Measurements from ENCODE around the gene CARNS1. TPM values are rescaled to one million over a fixed set of nuclear protein-coding genes. Genes with fewer than 3 reads are reported as not detected.

The CARNS1 gene
- total and polyA plus RNA-seq, 2 of the 8 experiments (the other 6 are each of a cell fraction or from before 2014, with no cell fraction given): 0.82 to 1.1 TPM

DNA sequence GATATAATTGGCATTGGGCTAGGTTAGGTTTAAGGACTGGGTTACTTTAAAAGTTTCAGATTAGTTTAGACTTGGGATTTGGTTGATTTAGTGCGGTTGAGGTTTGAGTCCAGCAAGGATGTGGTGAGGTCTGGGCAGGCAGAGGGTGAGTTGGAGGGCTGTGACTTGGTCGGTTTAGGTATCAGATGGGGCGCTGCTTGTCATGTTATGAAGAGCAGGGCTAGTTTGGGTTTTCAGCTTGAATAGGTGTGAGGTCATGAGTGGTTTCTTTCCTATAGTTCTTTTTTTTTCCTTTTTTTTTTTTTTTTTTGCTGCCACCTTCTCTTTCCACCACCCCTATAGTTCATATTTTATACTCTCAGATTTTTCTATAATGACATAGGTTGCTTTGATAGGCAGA, 46.9 kb upstream of the CARNS1 start (continued):
- TF ChIP-seq SUZ12 (IDR thresholded peaks at IDR 0.05; ENCODE audit: low read length) (no peak), BCL11A (IDR thresholded peaks at IDR 0.05; ENCODE audit: low read depth in 2 of 2, low read length in 2 of 2) (no peak), POLR2AphosphoS5 (IDR thresholded peaks at IDR 0.05; ENCODE audit: low read depth, low read length) (no peak), EP300 (IDR thresholded peaks at IDR 0.05; ENCODE audit: borderline replicate concordance in 1 of 2, low read depth in 2 of 2, low read length in 2 of 2) (no peak)
